Liver (tissue), 9 donors: Measurements from ENCODE around the gene DNMT1. TPM values are rescaled to one million over a fixed set of nuclear protein-coding genes. Genes with fewer than 3 reads are reported as not detected.
"Not testable (repeated sequence)": the region's sequence is repeated elsewhere in the genome, so short reads cannot be mapped to it uniquely, and the experiment has no call there.

Source experiments
- DNase-seq: peaks from one replicate; pipeline ENCODE4 v3.0.0-alpha.2; 2017; ENCODE audit warnings: low spot score
- H3K27ac ChIP-seq, 2 donors: one replicate each; pipeline ENCODE4 v1.7.0; 2013; ENCODE audit warnings: inconsistent platforms in 2 of 2, low read length in 2 of 2, control low read depth in 1 of 2, low read depth in 1 of 2, mild to moderate bottlenecking in 1 of 2
- H3K27me3 ChIP-seq, 4 donors: one replicate each; pipeline versions ENCODE4 v1.6.1 to v1.7.0; 2013; ENCODE audit warnings: low read length in 3 of 4, inconsistent platforms in 1 of 4, mild to moderate bottlenecking in 1 of 4, moderate library complexity in 1 of 4; ENCODE audit not compliant: control insufficient read depth in 4 of 4, insufficient read depth in 4 of 4
- H3K36me3 ChIP-seq, 4 donors: one replicate each; pipeline versions ENCODE4 v1.6.1 to v1.7.0; 2013; ENCODE audit warnings: low read length in 3 of 4, mild to moderate bottlenecking in 3 of 4, low read depth in 1 of 4, moderate library complexity in 1 of 4; ENCODE audit not compliant: control insufficient read depth in 4 of 4, insufficient read depth in 3 of 4
- H3K4me1 ChIP-seq, 4 donors: one replicate each; pipeline versions ENCODE4 v1.6.1 to v1.7.0; 2013; ENCODE audit warnings: low read length in 3 of 4, mild to moderate bottlenecking in 3 of 4, moderate library complexity in 1 of 4; ENCODE audit not compliant: control insufficient read depth in 4 of 4, insufficient read depth in 4 of 4
- H3K4me3 ChIP-seq, 3 donors: one replicate each; pipeline versions ENCODE4 v1.6.1 to v1.7.0; 2013; ENCODE audit warnings: low read length in 3 of 3, control low read depth in 1 of 3, low read depth in 1 of 3, mild to moderate bottlenecking in 1 of 3
- H3K9ac ChIP-seq, 2 donors: one replicate each; pipeline ENCODE4 v1.7.0; 2013; ENCODE audit warnings: low read length in 2 of 2, mild to moderate bottlenecking in 2 of 2, moderate library complexity in 2 of 2, control low read depth in 1 of 2, low read depth in 1 of 2
- H3K9me3 ChIP-seq, 4 donors: one replicate each; pipeline versions ENCODE4 v1.6.1 to v1.7.0; 2013; ENCODE audit warnings: low read length in 3 of 4; ENCODE audit not compliant: control insufficient read depth in 4 of 4
- GABPA ChIP-seq, 2 donors: IDR thresholded peaks in 1 of 2; conservative IDR thresholded peaks in 1 of 2; 2 replicates each; pipeline ENCODE4 v1.6.1; 2016; ENCODE audit warnings: antibody characterized with exemption in 2 of 2, mild to moderate bottlenecking in 1 of 2, moderate library complexity in 1 of 2
- HNF4A ChIP-seq, 2 donors: conservative IDR thresholded peaks; 2 replicates each; pipeline ENCODE4 v1.6.1; 2016; ENCODE audit warnings: antibody characterized with exemption in 2 of 2, mild to moderate bottlenecking in 2 of 2
- HNF4G ChIP-seq: IDR thresholded peaks from 2 replicates; pipeline ENCODE4 v1.6.1; 2016; ENCODE audit warnings: antibody characterized with exemption
- JUND ChIP-seq, 2 donors: IDR thresholded peaks; 2 replicates each; pipeline ENCODE4 v1.6.1; 2016; ENCODE audit warnings: antibody characterized with exemption in 2 of 2
- NR2F2 ChIP-seq: IDR thresholded peaks from 2 replicates; pipeline ENCODE4 v1.6.1; 2016; ENCODE audit warnings: antibody characterized with exemption
- RAD21 ChIP-seq, 2 donors: IDR thresholded peaks; 2 replicates each; pipeline ENCODE4 v1.6.1; 2016; ENCODE audit warnings: antibody characterized with exemption in 2 of 2, mild to moderate bottlenecking in 2 of 2
- RXRA ChIP-seq, 2 donors: IDR thresholded peaks; 2 replicates each; pipeline ENCODE4 v1.6.1; 2017 to 2018; ENCODE audit warnings: antibody characterized with exemption in 2 of 2, mild to moderate bottlenecking in 1 of 2
- TAF1 ChIP-seq: conservative IDR thresholded peaks from 2 replicates; pipeline ENCODE4 v1.6.1; 2016; ENCODE audit warnings: antibody characterized with exemption, mild to moderate bottlenecking
- YY1 ChIP-seq: IDR thresholded peaks from 2 replicates; pipeline ENCODE4 v1.6.1; 2016; ENCODE audit warnings: antibody characterized with exemption, mild to moderate bottlenecking
- WGBS: extraction: QIAGEN DNeasy Blood & Tissue Kit; methylation state at CpG from one replicate; pipeline ENCODE4 v1.1.7; 2013; 5-methylcytosine and 5-hydroxymethylcytosine counted together
- polyA plus RNA-seq, 2 donors: library from polyadenylated mRNA; stranded (reverse) in 1 of 2; unstranded in 1 of 2; fragments of 200-250 nt in 1 of 2; fragments of >200 nt in 1 of 2; fragmentation: Nextera tagmentation in 1 of 2; extraction: Ambion mirVana in 1 of 2; gene quantifications; one replicate each; pipeline versions ENCODE4 v1.2.1 to v1.2.3, GENCODE V29; 2013 to 2015
- total RNA-seq, 2 donors: library from RNA; depleted of rRNA; stranded (reverse); fragments of >200 nt; gene quantifications; one replicate each; pipeline ENCODE4 v1.2.3, GENCODE V29; 2014
- TF ChIP-seq, protein P1 (sequence below): fragments of 150-350 bp; IDR thresholded peaks from 2 replicates; pipeline ENCODE4 v1.5.1; 2017; ENCODE audit warnings: improper control_type of control experiment, low read depth, low read length; ENCODE audit not compliant: missing input control
- TF ChIP-seq, protein P2 (sequence below): IDR thresholded peaks from 2 replicates; pipeline ENCODE4 v1.6.1; 2016; ENCODE audit warnings: antibody characterized with exemption
- TF ChIP-seq, protein P3 (sequence below): IDR thresholded peaks from 2 replicates; pipeline ENCODE4 v1.6.1; 2016; ENCODE audit warnings: antibody characterized with exemption, mild to moderate bottlenecking
- TF ChIP-seq, protein P4 (sequence below): IDR thresholded peaks from 2 replicates; pipeline ENCODE4 v1.6.1; 2016; ENCODE audit warnings: antibody characterized with exemption
- donor health status: healthy.
- donor health status: healthy.
- donor health status: healthy.
- donor health status: healthy.
- donor health status: healthy.

DNMT1 gene
- total and polyA plus RNA-seq, 4 donors, result 8.7 to 47.1 (median 20.0) TPM

GRCh38 chr19:10167459-10167858, 27.3 kb downstream of the DNMT1 start (continued):
- TF ChIP-seq, protein P1, sequence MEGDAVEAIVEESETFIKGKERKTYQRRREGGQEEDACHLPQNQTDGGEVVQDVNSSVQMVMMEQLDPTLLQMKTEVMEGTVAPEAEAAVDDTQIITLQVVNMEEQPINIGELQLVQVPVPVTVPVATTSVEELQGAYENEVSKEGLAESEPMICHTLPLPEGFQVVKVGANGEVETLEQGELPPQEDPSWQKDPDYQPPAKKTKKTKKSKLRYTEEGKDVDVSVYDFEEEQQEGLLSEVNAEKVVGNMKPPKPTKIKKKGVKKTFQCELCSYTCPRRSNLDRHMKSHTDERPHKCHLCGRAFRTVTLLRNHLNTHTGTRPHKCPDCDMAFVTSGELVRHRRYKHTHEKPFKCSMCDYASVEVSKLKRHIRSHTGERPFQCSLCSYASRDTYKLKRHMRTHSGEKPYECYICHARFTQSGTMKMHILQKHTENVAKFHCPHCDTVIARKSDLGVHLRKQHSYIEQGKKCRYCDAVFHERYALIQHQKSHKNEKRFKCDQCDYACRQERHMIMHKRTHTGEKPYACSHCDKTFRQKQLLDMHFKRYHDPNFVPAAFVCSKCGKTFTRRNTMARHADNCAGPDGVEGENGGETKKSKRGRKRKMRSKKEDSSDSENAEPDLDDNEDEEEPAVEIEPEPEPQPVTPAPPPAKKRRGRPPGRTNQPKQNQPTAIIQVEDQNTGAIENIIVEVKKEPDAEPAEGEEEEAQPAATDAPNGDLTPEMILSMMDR, result no peak

DNA sequence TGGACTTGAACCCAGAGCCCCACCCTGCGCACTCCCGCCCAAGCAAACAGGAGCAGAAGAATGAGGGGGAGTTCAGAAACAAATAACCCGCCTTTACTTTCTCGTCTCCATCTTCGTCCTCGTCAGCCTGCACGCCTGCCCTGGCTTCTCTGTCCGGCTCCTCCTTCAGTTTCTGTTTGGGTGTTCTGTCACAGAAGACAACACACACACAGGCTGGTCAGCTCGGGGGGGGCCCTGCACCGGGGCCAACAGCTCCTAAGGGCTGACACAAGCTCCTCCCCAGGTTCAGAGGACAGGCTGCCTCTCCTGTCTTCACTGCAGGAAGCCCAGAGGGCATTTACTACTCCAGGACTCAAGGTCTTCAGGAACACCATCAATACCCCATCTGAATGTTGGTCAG, 28.3 kb downstream of the DNMT1 start:
- H3K27ac ChIP-seq, H3K9me3 ChIP-seq, H3K27me3 ChIP-seq, H3K9ac ChIP-seq, H3K4me1 ChIP-seq, H3K4me3 ChIP-seq, DNase-seq: not testable (repeated sequence)
- WGBS, result 94% methylated on average over 10 of the region's 10 CpGs
- H3K36me3 ChIP-seq, result peaks cover 14 to 42% (median 19%) of the 10 kb centered on the region in 4 donors

- H3K36me3 ChIP-seq, result peaks cover 14 to 40% (median 21%) of the 10 kb centered on the region in 4 donors
- TF ChIP-seq YY1 (no peak), RAD21 (IDR thresholded peaks at IDR 0.05) (no peak), JUND (IDR thresholded peaks at IDR 0.05) (no peak), RXRA (IDR thresholded peaks at IDR 0.05) (no peak), HNF4A (conservative IDR thresholded peaks at IDR 0.05) (no peak), TAF1 (no peak), GABPA (IDR thresholded peaks at IDR 0.05 in 1 of 2, conservative IDR thresholded peaks at IDR 0.05 in 1 of 2) (no peak), HNF4G (no peak), NR2F2 (no peak)
- TF ChIP-seq, protein P2, sequence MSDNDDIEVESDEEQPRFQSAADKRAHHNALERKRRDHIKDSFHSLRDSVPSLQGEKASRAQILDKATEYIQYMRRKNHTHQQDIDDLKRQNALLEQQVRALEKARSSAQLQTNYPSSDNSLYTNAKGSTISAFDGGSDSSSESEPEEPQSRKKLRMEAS, result no peak
- TF ChIP-seq, protein P1, result no peak
- TF ChIP-seq, protein P3, sequence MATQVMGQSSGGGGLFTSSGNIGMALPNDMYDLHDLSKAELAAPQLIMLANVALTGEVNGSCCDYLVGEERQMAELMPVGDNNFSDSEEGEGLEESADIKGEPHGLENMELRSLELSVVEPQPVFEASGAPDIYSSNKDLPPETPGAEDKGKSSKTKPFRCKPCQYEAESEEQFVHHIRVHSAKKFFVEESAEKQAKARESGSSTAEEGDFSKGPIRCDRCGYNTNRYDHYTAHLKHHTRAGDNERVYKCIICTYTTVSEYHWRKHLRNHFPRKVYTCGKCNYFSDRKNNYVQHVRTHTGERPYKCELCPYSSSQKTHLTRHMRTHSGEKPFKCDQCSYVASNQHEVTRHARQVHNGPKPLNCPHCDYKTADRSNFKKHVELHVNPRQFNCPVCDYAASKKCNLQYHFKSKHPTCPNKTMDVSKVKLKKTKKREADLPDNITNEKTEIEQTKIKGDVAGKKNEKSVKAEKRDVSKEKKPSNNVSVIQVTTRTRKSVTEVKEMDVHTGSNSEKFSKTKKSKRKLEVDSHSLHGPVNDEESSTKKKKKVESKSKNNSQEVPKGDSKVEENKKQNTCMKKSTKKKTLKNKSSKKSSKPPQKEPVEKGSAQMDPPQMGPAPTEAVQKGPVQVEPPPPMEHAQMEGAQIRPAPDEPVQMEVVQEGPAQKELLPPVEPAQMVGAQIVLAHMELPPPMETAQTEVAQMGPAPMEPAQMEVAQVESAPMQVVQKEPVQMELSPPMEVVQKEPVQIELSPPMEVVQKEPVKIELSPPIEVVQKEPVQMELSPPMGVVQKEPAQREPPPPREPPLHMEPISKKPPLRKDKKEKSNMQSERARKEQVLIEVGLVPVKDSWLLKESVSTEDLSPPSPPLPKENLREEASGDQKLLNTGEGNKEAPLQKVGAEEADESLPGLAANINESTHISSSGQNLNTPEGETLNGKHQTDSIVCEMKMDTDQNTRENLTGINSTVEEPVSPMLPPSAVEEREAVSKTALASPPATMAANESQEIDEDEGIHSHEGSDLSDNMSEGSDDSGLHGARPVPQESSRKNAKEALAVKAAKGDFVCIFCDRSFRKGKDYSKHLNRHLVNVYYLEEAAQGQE, result no peak
- TF ChIP-seq, protein P4, sequence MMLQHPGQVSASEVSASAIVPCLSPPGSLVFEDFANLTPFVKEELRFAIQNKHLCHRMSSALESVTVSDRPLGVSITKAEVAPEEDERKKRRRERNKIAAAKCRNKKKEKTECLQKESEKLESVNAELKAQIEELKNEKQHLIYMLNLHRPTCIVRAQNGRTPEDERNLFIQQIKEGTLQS, result no peak
- no peak overlapping the region for H3K27ac ChIP-seq
- no peaks in the 10 kb centered on the region for H3K4me1 ChIP-seq
- H3K4me3 ChIP-seq, result no peak overlapping the region
- H3K9me3 ChIP-seq, result no peaks in the 10 kb centered on the region
- no peaks in the 10 kb centered on the region for H3K27me3 ChIP-seq
- WGBS, result 96% methylated on average over 5 of the region's 5 CpGs
- DNase-seq, result no peak
- no peak overlapping the region for H3K9ac ChIP-seq
Observed at GRCh38 chr19:10166046-10166445, 28.7 kb downstream of the DNMT1 start.
